Measurements from ENCODE around the gene RPL27A. TPM values are rescaled to one million over a fixed set of nuclear protein-coding genes. Genes with fewer than 3 reads are reported as not detected.
A peak's percentile ranks its signal among the peaks of the same experiment; 100 is the strongest.

Gene RPL27A
- total RNA-seq, 1 donor from 2014 or later = 789 TPM

DNA sequence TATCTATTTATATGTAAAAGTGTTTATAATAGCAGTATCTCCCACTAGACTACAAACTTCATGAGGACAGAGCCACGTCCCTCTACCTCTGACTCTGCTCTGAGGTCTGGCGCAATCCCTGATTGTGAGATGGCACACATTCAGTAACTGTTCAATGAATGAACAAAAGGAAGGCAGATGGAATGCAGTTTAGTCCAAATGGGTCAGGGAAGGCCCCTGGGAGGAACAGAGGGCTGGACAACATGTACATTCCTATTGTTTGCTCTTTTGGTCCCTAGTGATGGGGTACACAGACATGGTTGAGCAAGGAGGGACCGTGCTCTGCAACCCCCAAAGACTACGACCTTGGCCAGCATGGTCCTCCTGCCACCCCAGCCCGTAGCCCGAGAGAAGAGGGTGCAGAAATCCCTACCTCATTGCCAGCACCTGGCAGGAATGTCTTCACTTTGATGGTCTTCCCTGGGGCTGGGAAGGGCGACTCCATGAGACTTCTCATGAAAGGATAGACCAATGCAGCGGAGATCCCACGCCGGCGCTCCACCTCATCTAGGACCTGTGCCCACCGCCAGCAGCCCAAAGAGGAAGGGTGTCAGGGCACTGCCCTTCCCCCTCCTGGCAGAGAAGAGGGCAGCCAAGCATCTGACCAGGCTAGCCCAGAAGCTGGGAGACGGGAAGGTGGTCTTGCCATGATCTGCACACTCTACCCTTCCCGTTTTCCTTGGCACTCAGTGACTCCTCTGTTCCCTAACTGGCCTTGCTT is 24.3 kb downstream of the RPL27A start:
- H3K9me3 ChIP-seq = no peaks in the 10 kb centered on the region
- H3K36me3 ChIP-seq = peaks cover 23 to 29% of the 10 kb centered on the region in 2 donors
- peaks cover 17 to 32% of the 10 kb centered on the region in 2 donors for H3K4me1 ChIP-seq
- peak overlapping the region; percentile 89 to 99 for H3K27ac ChIP-seq
- intact Hi-C loops (cut with DNase I) = no loop called here
- no peak overlapping the region for H3K4me3 ChIP-seq
- TF ChIP-seq, protein P1, sequence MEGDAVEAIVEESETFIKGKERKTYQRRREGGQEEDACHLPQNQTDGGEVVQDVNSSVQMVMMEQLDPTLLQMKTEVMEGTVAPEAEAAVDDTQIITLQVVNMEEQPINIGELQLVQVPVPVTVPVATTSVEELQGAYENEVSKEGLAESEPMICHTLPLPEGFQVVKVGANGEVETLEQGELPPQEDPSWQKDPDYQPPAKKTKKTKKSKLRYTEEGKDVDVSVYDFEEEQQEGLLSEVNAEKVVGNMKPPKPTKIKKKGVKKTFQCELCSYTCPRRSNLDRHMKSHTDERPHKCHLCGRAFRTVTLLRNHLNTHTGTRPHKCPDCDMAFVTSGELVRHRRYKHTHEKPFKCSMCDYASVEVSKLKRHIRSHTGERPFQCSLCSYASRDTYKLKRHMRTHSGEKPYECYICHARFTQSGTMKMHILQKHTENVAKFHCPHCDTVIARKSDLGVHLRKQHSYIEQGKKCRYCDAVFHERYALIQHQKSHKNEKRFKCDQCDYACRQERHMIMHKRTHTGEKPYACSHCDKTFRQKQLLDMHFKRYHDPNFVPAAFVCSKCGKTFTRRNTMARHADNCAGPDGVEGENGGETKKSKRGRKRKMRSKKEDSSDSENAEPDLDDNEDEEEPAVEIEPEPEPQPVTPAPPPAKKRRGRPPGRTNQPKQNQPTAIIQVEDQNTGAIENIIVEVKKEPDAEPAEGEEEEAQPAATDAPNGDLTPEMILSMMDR (IDR thresholded peaks at IDR 0.05) = no peak
- DNase-seq (ENCODE audit: low spot score in 2 of 2) = no peak
- H3K27me3 ChIP-seq = no peaks in the 10 kb centered on the region

DNA sequence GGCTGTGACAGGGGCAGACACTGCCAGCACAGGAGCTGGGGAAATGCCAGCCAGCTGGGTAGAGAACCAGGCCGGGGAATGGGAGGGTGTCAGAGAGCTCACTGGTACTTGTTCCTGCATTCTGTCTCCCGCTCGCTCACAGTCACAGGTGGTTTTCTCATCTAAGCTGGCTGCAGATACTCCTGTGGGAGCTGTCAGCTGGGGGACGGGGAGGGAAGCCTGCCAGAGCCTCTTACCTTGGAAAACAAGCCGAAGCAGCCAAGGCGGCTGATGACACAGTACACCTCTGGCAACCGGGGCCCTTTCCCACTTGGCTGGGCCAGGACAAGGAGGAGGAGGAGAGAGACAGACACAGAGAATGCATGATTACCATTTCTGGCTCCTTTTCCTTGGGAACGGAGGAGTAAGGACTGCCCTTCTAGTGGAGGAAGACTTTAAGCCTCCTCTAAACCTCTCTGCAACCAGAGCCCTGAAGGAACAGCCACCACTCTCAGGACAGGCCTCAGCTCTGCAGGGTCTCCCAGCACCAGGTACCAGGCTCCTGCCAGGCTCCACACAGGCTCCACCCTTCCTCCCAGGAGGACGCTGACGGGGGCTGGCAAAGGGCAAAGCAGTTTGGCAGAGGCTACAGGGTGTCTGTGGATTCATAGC is 25.1 kb downstream of the RPL27A start:
- no peaks in the 10 kb centered on the region for H3K27me3 ChIP-seq
- H3K27ac ChIP-seq = peak overlapping the region; percentile 89 to 99
- TF ChIP-seq, protein P1 (IDR thresholded peaks at IDR 0.05) = no peak
- intact Hi-C loops (cut with DNase I) = loop anchor here (2.0 kb wide), 1 partner anchor 61 kb away; no protein-coding TSS in a partner anchor
- H3K9me3 ChIP-seq = no peaks in the 10 kb centered on the region
- DNase-seq (ENCODE audit: low spot score in 2 of 2) = peak; percentile 71 to 78
- no peak overlapping the region for H3K4me3 ChIP-seq
- H3K4me1 ChIP-seq = peaks cover 17 to 32% of the 10 kb centered on the region in 2 donors
- H3K36me3 ChIP-seq = peaks cover 20 to 26% of the 10 kb centered on the region in 2 donors

DNA sequence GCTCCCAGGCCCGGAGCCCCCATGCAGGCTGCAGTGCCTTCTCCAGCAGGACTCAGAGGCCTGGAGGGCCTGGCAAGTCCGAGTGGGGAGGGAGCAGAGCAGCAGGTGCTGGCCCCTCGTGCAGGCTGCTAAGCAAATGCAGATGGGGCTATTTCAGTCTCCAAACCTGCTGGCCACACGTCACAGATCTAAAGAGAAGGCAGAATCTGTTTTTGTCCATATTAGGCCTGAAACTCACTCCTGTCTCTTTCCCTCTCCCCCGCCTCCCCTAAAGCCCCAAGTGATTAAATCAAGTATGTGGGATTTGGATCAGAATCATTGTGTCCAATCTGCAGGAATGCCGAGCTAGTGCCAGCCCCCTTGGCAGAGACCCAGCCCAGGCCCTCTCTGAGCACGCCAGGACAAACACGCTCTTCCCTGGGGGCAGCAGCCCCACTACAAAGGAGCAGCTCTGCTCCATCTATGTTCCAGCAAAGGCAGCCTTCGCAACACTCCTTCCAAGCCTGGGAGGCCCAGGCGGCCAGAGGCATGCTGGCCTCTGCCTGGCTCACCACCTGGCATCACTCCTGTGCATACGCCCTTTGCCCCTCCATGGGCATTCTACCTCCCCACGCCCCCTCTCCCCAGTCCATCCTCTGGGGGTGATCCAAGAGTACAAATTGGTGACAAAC is 26.5 kb downstream of the RPL27A start:
- peaks cover 11 to 13% of the 10 kb centered on the region in 2 donors for H3K36me3 ChIP-seq
- H3K4me1 ChIP-seq = peaks cover 17 to 32% of the 10 kb centered on the region in 2 donors
- H3K4me3 ChIP-seq = no peak overlapping the region
- H3K9me3 ChIP-seq = no peaks in the 10 kb centered on the region
- no peaks in the 10 kb centered on the region for H3K27me3 ChIP-seq
- peak overlapping the region; percentile 89 to 99 for H3K27ac ChIP-seq
- intact Hi-C loops (cut with DNase I) = loop anchor here (1.0 to 2.0 kb wide), 4 partner anchors 9 to 60 kb away; no protein-coding TSS in a partner anchor
- TF ChIP-seq, protein P1 (IDR thresholded peaks at IDR 0.05) = no peak
- DNase-seq (ENCODE audit: low spot score in 2 of 2) = peak; percentile 70 to 98

DNA sequence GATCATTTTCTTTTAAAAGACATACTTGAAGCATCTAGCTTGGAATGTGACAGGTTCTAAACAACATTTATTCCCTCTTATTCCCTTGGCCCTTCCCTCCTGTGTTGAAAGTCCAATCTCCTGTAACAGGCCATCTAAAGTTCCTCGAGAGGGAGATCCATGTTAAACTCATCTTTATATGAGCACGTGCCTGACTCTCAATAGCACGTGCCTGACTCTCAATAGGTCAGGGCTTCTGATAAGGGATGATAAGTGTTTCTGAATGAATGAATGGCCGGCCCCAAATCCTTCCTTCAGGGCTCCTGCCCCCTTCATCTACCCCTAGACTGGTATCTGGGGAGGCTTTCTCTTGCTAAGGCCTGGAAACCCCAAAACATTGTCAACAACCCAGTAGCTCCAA is 27.2 kb downstream of the RPL27A start:
- TF ChIP-seq, protein P1 (IDR thresholded peaks at IDR 0.05) = no peak
- intact Hi-C loops (cut with DNase I) = loop anchor here (1.0 to 2.0 kb wide), 4 partner anchors 9 to 59 kb away; no protein-coding TSS in a partner anchor
- H3K27ac ChIP-seq = peak overlapping the region; percentile 89 to 99
- H3K36me3 ChIP-seq = peaks cover 11% of the 10 kb centered on the region in 2 donors
- no peaks in the 10 kb centered on the region for H3K27me3 ChIP-seq
- no peak for DNase-seq (ENCODE audit: low spot score in 2 of 2)
- peaks cover 17 to 36% of the 10 kb centered on the region in 2 donors for H3K4me1 ChIP-seq
- no peaks in the 10 kb centered on the region for H3K9me3 ChIP-seq
- no peak overlapping the region for H3K4me3 ChIP-seq

DNA sequence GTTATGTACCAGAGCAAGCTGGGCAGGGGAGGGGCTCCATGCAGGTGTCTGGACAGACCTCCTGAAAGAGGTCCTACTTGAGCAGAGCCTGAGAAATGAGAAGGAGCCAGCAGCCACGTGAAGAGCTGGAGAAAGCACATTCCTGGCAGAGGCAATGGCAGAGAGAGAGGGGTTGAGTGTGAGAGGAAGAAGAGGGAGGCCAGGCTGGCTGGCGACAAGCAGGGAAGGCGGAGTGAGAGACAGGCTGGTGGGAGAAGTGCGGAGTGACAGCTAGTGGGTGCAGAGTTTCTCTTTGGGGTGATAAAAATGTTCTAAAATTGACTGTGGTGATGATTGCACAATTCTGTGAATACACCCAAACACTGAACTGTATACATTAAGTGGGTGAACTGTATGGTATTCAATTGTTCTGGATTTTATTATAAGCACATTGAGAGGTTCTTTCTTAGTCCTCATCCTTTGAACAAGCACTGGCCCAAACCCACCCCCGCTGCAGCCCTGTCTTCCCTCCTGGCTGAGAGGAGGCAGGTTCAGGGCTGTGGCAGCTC is 29.4 kb downstream of the RPL27A start:
- no peak overlapping the region for H3K27ac ChIP-seq
- DNase-seq (ENCODE audit: low spot score in 2 of 2) = no peak
- intact Hi-C loops (cut with DNase I) = no loop called here
- TF ChIP-seq, protein P1 (IDR thresholded peaks at IDR 0.05) = no peak
- no peak overlapping the region for H3K4me3 ChIP-seq
- peaks cover 18 to 51% of the 10 kb centered on the region in 2 donors for H3K4me1 ChIP-seq
- H3K27me3 ChIP-seq = no peaks in the 10 kb centered on the region
- H3K9me3 ChIP-seq = no peaks in the 10 kb centered on the region
- H3K36me3 ChIP-seq = peaks cover 9 to 11% of the 10 kb centered on the region in 2 donors

All from ascending aorta (tissue), 2 donors.